IMR-90 (cell line): ENCODE measurements around the gene AQP9.

Experiments
- CTCF ChIP-seq: conservative IDR thresholded peaks from 2 replicates; pipeline ENCODE4 v1.5.1; 2012; ENCODE audit warnings: mild to moderate bottlenecking, low read depth, low read length, improper control_type of control experiment
- POLR2A ChIP-seq: IDR thresholded peaks from 2 replicates; pipeline ENCODE4 v1.6.1; 2012; ENCODE audit warnings: mild to moderate bottlenecking, low read depth, low read length
- RCOR1 ChIP-seq: IDR thresholded peaks from 2 replicates; pipeline ENCODE4 v1.6.1; 2012; ENCODE audit warnings: mild to moderate bottlenecking, low read length, improper control_type of control experiment; ENCODE audit not compliant: insufficient replicate concordance
- RFX5 ChIP-seq: IDR thresholded peaks from 2 replicates; pipeline ENCODE4 v1.8.0; 2012; ENCODE audit warnings: low read depth, mild to moderate bottlenecking, low read length, moderate library complexity

- TF ChIP-seq CTCF (no peak), POLR2A (no peak), RCOR1 (no peak), RFX5 (no peak)
These were observed 30.1 kb upstream of the AQP9 start for GRCh38 chr15:58108117-58108516.
